Coronary artery (tissue), 2 donors: ENCODE data around the gene CAPZB.
"Not testable (repeated sequence)": the region's sequence is repeated elsewhere in the genome, so short reads cannot be mapped to it uniquely, and the experiment has no call there.

Experiments used
- DNase-seq: peaks from one replicate; pipeline ENCODE4 v3.0.0-alpha.2; 2017; ENCODE audit warnings: low spot score
- H3K27ac ChIP-seq, 2 donors: fragments of 200-600 bp; sonication (generic); one replicate each; pipeline ENCODE4 v1.5.1; 2016 to 2019
- H3K4me3 ChIP-seq: fragments of 200-600 bp; sonication (generic); 2 replicates; pipeline ENCODE4 v1.5.1; 2016; ENCODE audit warnings: mild to moderate bottlenecking, moderate library complexity
- CTCF ChIP-seq: fragments of 200-600 bp; sonication (generic); IDR thresholded peaks from one replicate; pipeline ENCODE4 v1.5.1; 2019; ENCODE audit warnings: antibody characterized with exemption

CAPZB gene

GRCh38 chr1:19525607-19526545, 40.5 kb upstream of the CAPZB start:
- TF ChIP-seq CTCF = no peak
- H3K27ac ChIP-seq = no peak overlapping the region
- H3K4me3 ChIP-seq = no peak overlapping the region
- DNase-seq = no peak

GRCh38 chr1:19524791-19525190, 39.5 kb upstream of the CAPZB start:
- H3K27ac ChIP-seq = no peak overlapping the region
- no peak overlapping the region for H3K4me3 ChIP-seq
- no peak for DNase-seq
- no peak for TF ChIP-seq CTCF

GRCh38 chr1:19522570-19522969, 37.2 kb upstream of the CAPZB start:
- H3K27ac ChIP-seq, H3K4me3 ChIP-seq, DNase-seq: not testable (repeated sequence)

- TF ChIP-seq CTCF = no peak
- H3K4me3 ChIP-seq = no peak overlapping the region
- no peak overlapping the region for H3K27ac ChIP-seq
- no peak for DNase-seq
Observed at GRCh38 chr1:19521411-19521810, 36.1 kb upstream of the CAPZB start.

GRCh38 chr1:19517017-19517416, 31.7 kb upstream of the CAPZB start:
- DNase-seq = no peak
- no peak overlapping the region for H3K27ac ChIP-seq
- H3K4me3 ChIP-seq = no peak overlapping the region
- TF ChIP-seq CTCF = no peak

- no peak for DNase-seq
- no peak overlapping the region for H3K27ac ChIP-seq
- no peak overlapping the region for H3K4me3 ChIP-seq
- no peak for TF ChIP-seq CTCF
Observed at GRCh38 chr1:19515201-19515600, 29.9 kb upstream of the CAPZB start.

GRCh38 chr1:19514391-19514831, 29.1 kb upstream of the CAPZB start:
- H3K27ac ChIP-seq = peak overlapping the region in 1 of 2 donors; percentile 1
- no peak for DNase-seq
- H3K4me3 ChIP-seq = no peak overlapping the region
- TF ChIP-seq CTCF = no peak
